Tibial nerve (tissue), 4 donors: Measurements from ENCODE around the gene CYP4F8. TPM values are rescaled to one million over a fixed set of nuclear protein-coding genes. Genes with fewer than 3 reads are reported as not detected.

Experiments used
- DNase-seq, 2 donors: peaks; one replicate each; pipeline ENCODE4 v3.0.0-alpha.2; 2019; ENCODE audit warnings: low spot score in 2 of 2
- H3K27ac ChIP-seq, 4 donors: fragments of 200-600 bp; sonication (generic) in 3 of 4; one replicate each; pipeline ENCODE4 v1.5.1; 2017 to 2019; ENCODE audit warnings: mild to moderate bottlenecking in 1 of 4
- H3K27me3 ChIP-seq, 2 donors: fragments of 200-600 bp; sonication (generic) in 1 of 2; one replicate each; pipeline versions ENCODE4 v1.5.1 to v1.6.0; 2017 to 2019
- H3K36me3 ChIP-seq, 3 donors: fragments of 200-600 bp; sonication (generic); one replicate each; pipeline ENCODE4 v1.5.1; 2018 to 2019
- H3K4me1 ChIP-seq, 4 donors: fragments of 200-600 bp; sonication (generic) in 3 of 4; one replicate each; pipeline ENCODE4 v1.5.1; 2017 to 2019
- H3K4me3 ChIP-seq, 4 donors: fragments of 200-600 bp; sonication (generic) in 3 of 4; one replicate each; pipeline ENCODE4 v1.5.1; 2017 to 2019; ENCODE audit warnings: mild to moderate bottlenecking in 1 of 4, moderate library complexity in 1 of 4
- H3K9me3 ChIP-seq, 4 donors: fragments of 200-600 bp; sonication (generic) in 3 of 4; one replicate each; pipeline ENCODE4 v1.5.1; 2017 to 2019
- CTCF ChIP-seq, 5 experiments: fragments of 200-600 bp in 3 of 5; fragments of 450-650 bp in 2 of 5; sonication (generic) in 3 of 5; IDR thresholded peaks; one replicate each; pipeline ENCODE4 v1.5.1; 2016 to 2019; ENCODE audit warnings: antibody characterized with exemption in 5 of 5, mild to moderate bottlenecking in 3 of 5, moderate library complexity in 2 of 5
- EP300 ChIP-seq, 2 donors: sonication (generic); formaldehyde crosslinking; IDR thresholded peaks; one replicate each; pipeline ENCODE4 v1.6.1; 2017; ENCODE audit warnings: antibody characterized with exemption in 2 of 2, mild to moderate bottlenecking in 1 of 2
- POLR2A ChIP-seq, 2 donors: fragments of 450-650 bp; IDR thresholded peaks; one replicate each; pipeline ENCODE4 v1.6.1; 2017; ENCODE audit warnings: antibody characterized with exemption in 2 of 2, mild to moderate bottlenecking in 2 of 2, moderate library complexity in 2 of 2
- WGBS, 2 donors: methylation state at CpG; one replicate each; pipeline ENCODE4 v1.1.5; 2018; 5-methylcytosine and 5-hydroxymethylcytosine counted together
- total RNA-seq, 4 donors: library from RNA; depleted of rRNA; stranded (reverse); fragments of >200 nt; gene quantifications; one replicate each; pipeline ENCODE4 v1.1.0, GENCODE V29; 2016

The CYP4F8 gene
- total RNA-seq, 4 donors from 2014 or later = not detected

GRCh38 chr19:15640904-15641597 is 26.0 kb downstream of the CYP4F8 start:
- Histone ChIP-seq H3K27ac (peak overlapping the region in 2 of 4 donors; percentile 71), H3K9me3 (no peaks in the 10 kb centered on the region), H3K27me3 (no peaks in the 10 kb centered on the region), H3K4me1 (peaks cover 0 to 21% (median 3%) of the 10 kb centered on the region in 4 donors), H3K4me3 (no peak overlapping the region), H3K36me3 (no peaks in the 10 kb centered on the region)
- DNase-seq = no peak
- no peak for TF ChIP-seq POLR2A (IDR thresholded peaks at IDR 0.05)
- no peak for TF ChIP-seq EP300 (IDR thresholded peaks at IDR 0.05)
- no peak for TF ChIP-seq CTCF (IDR thresholded peaks at IDR 0.05)
- WGBS, 2 donors = 59 to 78% methylated on average over 12 of the region's 12 CpGs

GRCh38 chr19:15641901-15642491 is 27.0 kb downstream of the CYP4F8 start:
- no peaks in the 10 kb centered on the region for H3K9me3 ChIP-seq
- no peak overlapping the region for H3K4me3 ChIP-seq
- H3K4me1 ChIP-seq = peaks cover 0 to 21% (median 3%) of the 10 kb centered on the region in 4 donors
- H3K27ac ChIP-seq = peak overlapping the region in 2 of 4 donors; percentile 71
- DNase-seq = no peak
- no peaks in the 10 kb centered on the region for H3K27me3 ChIP-seq
- TF ChIP-seq POLR2A (IDR thresholded peaks at IDR 0.05) (no peak), CTCF (IDR thresholded peaks at IDR 0.05) (no peak), EP300 (IDR thresholded peaks at IDR 0.05) (no peak)
- H3K36me3 ChIP-seq = no peaks in the 10 kb centered on the region
- WGBS, 2 donors = 76 to 78% methylated on average over 5 of the region's 5 CpGs

GRCh38 chr19:15642807-15643206 is 27.8 kb downstream of the CYP4F8 start:
- Histone ChIP-seq H3K4me1 (peaks cover 0 to 21% (median 3%) of the 10 kb centered on the region in 4 donors), H3K9me3 (no peaks in the 10 kb centered on the region), H3K27ac (no peak overlapping the region), H3K36me3 (no peaks in the 10 kb centered on the region), H3K4me3 (no peak overlapping the region), H3K27me3 (no peaks in the 10 kb centered on the region)
- no peak for DNase-seq
- TF ChIP-seq POLR2A (IDR thresholded peaks at IDR 0.05) = no peak
- TF ChIP-seq CTCF (IDR thresholded peaks at IDR 0.05) = no peak
- TF ChIP-seq EP300 (IDR thresholded peaks at IDR 0.05) = no peak

GRCh38 chr19:15643387-15643786 is 28.4 kb downstream of the CYP4F8 start:
- Histone ChIP-seq H3K27ac (no peak overlapping the region), H3K27me3 (no peaks in the 10 kb centered on the region), H3K4me1 (peaks cover 0 to 21% (median 3%) of the 10 kb centered on the region in 4 donors), H3K9me3 (no peaks in the 10 kb centered on the region), H3K36me3 (no peaks in the 10 kb centered on the region), H3K4me3 (no peak overlapping the region)
- DNase-seq = no peak
- 71 to 93% methylated on average over 3 of the region's 3 CpGs for WGBS, 2 donors
- TF ChIP-seq CTCF (IDR thresholded peaks at IDR 0.05) (no peak), POLR2A (IDR thresholded peaks at IDR 0.05) (no peak), EP300 (IDR thresholded peaks at IDR 0.05) (no peak)

GRCh38 chr19:15644066-15644741 is 29.2 kb downstream of the CYP4F8 start:
- Histone ChIP-seq H3K27ac (no peak overlapping the region), H3K27me3 (no peaks in the 10 kb centered on the region), H3K9me3 (no peaks in the 10 kb centered on the region), H3K4me1 (peaks cover 0 to 21% (median 3%) of the 10 kb centered on the region in 4 donors), H3K36me3 (no peaks in the 10 kb centered on the region), H3K4me3 (no peak overlapping the region)
- 78 to 86% methylated on average over 3 of the region's 3 CpGs for WGBS, 2 donors
- DNase-seq = no peak
- TF ChIP-seq POLR2A (IDR thresholded peaks at IDR 0.05) (no peak), CTCF (IDR thresholded peaks at IDR 0.05) (no peak), EP300 (IDR thresholded peaks at IDR 0.05) (no peak)
